ENCODE measurements around the gene KCNJ6.
"Not testable (repeated sequence)": the region's sequence is repeated elsewhere in the genome, so short reads cannot be mapped to it uniquely, and the experiment has no call there.

The KCNJ6 gene

GRCh38 chr21:37669249-37669648, 247.0 kb downstream of the KCNJ6 start:
- no peak for DNase-seq

GRCh38 chr21:37668462-37669239, 247.6 kb downstream of the KCNJ6 start:
- no peak for DNase-seq

GRCh38 chr21:37667380-37667779, 248.9 kb downstream of the KCNJ6 start:
- DNase-seq = no peak

DNA sequence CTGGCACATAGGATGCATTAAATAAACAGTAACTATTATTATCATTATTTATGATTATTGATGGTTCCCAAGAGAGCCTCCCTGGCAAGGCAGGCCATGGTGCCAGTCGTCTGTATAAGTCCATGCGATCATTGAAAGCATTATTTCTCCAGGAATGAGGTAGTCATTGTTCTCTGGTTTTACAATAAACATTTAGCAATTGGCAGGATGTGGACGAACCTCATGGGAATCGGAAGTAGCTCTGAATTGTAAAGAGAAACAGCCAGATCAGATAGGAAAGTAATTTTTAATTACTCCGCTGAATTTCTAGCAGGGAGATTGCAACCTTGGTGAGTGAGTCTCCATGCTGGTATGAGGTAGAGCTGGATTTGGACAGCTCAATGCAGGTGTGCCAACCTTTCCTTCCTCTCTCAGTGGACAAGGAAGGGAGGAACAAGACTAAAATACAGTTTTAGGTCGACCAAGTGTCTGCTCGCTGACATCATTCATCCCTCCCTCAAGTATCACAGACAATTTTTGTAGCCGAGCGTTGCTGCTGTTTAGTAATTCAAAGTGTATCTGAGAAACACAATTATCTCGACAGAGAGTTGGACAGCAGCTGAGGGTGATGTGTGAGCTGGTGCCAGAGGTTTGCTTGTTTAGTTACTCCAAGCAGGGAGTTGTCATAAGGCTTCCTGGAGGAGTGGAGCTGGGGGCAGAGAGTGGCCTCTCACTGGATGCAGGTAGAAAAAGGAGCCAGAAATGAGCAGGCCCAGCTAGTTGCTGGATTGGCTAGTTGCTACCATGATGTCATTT, 250.8 kb downstream of the KCNJ6 start:
- no peak for DNase-seq

DNA sequence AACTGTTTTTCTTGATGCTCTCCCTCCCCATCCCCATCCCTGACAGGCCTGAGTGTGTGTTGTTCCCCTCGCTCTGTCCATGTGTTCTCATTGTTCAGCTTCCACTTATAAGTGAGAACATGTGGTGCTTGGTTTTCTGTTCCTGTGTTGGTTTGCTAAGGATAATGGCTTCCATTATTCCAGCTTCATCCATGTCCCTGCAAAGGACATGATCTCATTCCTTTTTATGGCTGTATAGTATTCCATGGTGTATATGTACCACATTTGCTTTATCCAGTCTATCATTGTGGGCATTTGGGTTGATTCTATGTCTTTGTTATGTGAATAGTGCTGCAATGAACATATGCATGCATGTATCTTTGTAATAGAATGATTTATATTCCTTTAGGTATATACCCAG, 254.0 kb downstream of the KCNJ6 start:
- DNase-seq = not testable (repeated sequence)

- no peak for DNase-seq
Measured at GRCh38 chr21:37660709-37661108, 255.5 kb downstream of the KCNJ6 start.

- no peak for DNase-seq
Measured at GRCh38 chr21:37659874-37660273, 256.4 kb downstream of the KCNJ6 start.

- DNase-seq = no peak
Measured at GRCh38 chr21:37658817-37659458, 257.3 kb downstream of the KCNJ6 start.

GRCh38 chr21:37658121-37658816, 258.0 kb downstream of the KCNJ6 start:
- no peak for DNase-seq

GRCh38 chr21:37656899-37657298, 259.4 kb downstream of the KCNJ6 start:
- DNase-seq = no peak

GRCh38 chr21:37655611-37656300, 260.5 kb downstream of the KCNJ6 start:
- no peak for DNase-seq

DNA sequence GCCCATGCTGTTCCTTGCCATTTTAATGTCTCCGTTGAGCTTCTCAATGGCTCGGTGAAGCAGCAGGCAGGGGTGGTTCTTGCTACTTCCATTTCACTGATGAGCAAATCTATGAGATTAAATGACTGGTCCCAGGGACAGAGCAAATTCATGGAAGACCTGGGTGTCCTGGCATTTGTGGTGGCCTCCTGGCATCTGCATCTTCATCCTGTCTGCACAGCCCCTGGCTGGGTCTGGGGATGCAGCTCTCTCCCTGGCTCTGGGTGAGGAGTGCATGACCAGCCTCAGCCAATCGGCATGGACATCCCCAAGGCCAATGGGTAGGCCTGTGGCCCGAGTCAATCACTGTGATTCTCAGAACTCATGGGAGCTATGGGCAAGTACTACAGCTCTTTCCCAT, 261.7 kb downstream of the KCNJ6 start:
- DNase-seq = no peak

- DNase-seq = no peak
Measured at GRCh38 chr21:37653201-37653600, 263.1 kb downstream of the KCNJ6 start.

GRCh38 chr21:37647781-37648180, 268.5 kb downstream of the KCNJ6 start:
- DNase-seq = no peak

- not testable (repeated sequence) for DNase-seq
Measured at GRCh38 chr21:37646761-37647160, 269.5 kb downstream of the KCNJ6 start.

DNA sequence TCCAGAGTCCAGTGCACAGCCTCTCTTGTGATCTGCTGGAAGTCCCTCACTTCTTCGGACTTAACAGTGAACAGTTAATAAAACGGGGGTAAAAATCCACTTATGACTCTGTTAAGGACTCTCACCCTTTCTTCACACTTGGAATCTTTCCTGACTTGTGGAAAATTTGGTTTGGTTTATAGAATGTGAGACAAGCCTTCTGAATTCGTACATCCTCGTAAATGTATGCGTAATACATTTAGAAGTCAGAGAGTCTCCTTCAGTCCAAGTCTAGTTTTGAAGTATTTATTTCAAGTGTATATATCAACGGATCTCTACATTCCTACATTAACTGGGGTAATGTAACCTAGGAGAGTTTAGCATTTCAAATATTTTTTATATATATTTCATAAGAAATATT, 270.4 kb downstream of the KCNJ6 start:
- DNase-seq = no peak

DNA sequence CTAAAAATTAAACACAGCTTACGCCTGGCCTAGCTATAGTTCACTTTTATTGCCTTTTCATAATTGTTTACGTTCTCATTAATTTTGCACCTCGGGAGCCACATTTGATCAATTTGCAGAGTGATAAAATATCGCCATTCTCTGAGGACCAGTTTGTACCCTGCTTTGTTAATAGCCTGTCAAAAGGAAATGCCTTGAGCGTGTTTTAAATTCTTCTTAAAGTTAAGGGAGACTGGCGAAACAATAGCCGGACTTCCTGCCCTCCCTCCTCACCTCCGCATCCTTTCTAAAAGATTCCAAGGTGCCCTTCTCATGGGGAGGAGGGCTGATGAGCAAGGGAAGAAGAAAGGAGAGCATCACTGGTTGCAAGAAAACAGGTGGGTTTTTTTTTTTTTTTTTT, 271.6 kb downstream of the KCNJ6 start:
- DNase-seq = no peak

- not testable (repeated sequence) for DNase-seq
Measured at GRCh38 chr21:37643862-37644261, 272.4 kb downstream of the KCNJ6 start.

DNA sequence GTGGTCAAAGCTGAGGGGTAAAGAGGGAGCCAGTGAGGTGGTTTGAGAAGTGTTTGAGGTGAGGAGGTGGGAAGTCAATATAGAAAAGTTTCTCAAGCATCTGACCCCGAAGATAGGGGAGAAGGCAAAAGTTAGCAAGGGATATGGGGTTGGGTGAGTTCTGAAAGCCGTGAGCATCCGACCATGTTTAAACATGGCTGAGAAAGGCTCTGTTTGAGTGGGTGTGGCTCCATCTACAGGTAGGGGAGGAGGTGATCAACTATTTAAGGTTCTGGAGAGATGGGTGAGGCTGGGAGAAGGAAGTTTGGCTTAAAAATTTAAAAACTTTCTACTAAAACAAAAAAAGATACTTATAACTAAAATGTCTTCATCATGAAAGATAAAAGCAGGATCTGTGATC, 273.8 kb downstream of the KCNJ6 start:
- DNase-seq = no peak

GRCh38 chr21:37639756-37640155, 276.5 kb downstream of the KCNJ6 start:
- no peak for DNase-seq

GRCh38 chr21:37636152-37636860, 280.0 kb downstream of the KCNJ6 start:
- DNase-seq = no peak

Measured in GF-D8 (cell line).